GM18861 (cell line): Measurements from ENCODE around the gene ARHGEF39.
"Not testable (repeated sequence)": the region's sequence is repeated elsewhere in the genome, so short reads cannot be mapped to it uniquely, and the experiment has no call there.

ENCODE experiments used
- ATAC-seq: cut with Tn5 transposase; IDR thresholded peaks from one replicate; pipeline ENCODE4 v1.9.1; 2021; ENCODE audit not compliant: unreplicated experiment

ARHGEF39 gene

GRCh38 chr9:35653611-35654010 is 11.4 kb downstream of the ARHGEF39 start:
- ATAC-seq: no peak

GRCh38 chr9:35652829-35653209 is 12.2 kb downstream of the ARHGEF39 start:
- ATAC-seq: no peak

GRCh38 chr9:35651956-35652828 is 12.8 kb downstream of the ARHGEF39 start:
- no peak for ATAC-seq

DNA sequence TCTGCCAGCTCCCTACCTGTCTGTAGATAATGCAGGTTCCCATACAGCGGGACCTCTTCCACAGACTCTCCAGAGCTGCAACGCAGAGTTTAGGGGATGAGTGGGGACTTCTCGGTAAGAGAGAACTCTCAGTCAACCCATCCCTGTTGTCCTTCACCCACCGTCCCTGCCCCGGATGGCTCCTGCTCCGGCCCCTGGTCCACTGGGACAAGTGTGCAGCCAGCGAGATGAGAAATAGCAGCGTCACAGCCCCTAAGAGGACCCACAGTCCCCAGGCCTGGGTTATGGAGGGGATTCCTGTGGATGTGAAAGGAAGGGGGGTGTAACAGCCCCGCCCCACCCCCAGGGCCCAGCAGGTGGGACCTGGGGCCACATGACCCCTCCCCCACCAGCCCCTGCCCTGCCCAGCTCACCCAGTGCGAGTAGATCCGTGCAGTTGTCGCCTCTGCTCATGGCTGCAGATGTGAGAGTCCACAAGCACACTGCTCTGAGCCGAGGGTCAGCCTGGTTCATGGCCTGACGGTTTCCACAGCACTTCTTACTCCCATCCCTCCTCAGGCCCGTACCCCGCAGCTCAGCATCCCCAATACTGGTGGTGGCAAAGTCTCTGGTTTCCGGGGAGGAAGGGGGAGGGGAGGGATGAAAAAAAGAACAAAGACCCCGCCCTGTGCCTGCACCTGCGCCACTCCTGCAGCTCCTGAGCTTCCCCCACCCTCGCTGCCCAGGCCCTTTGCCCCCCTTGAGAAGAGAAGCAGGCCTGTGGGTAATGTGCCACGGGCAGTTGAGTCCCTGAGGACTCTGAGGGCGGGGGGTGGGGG is 14.4 kb downstream of the ARHGEF39 start, which contains the start of gene SIT1:
TSS of gene SIT1 (minus strand) at position 591 of the 818 bp plus-strand sequence. CDS start at position 513, 78 bp downstream.
- ATAC-seq: no peak

- no peak for ATAC-seq
Observed at GRCh38 chr9:35649431-35650340, 15.3 kb downstream of the ARHGEF39 start.

DNA sequence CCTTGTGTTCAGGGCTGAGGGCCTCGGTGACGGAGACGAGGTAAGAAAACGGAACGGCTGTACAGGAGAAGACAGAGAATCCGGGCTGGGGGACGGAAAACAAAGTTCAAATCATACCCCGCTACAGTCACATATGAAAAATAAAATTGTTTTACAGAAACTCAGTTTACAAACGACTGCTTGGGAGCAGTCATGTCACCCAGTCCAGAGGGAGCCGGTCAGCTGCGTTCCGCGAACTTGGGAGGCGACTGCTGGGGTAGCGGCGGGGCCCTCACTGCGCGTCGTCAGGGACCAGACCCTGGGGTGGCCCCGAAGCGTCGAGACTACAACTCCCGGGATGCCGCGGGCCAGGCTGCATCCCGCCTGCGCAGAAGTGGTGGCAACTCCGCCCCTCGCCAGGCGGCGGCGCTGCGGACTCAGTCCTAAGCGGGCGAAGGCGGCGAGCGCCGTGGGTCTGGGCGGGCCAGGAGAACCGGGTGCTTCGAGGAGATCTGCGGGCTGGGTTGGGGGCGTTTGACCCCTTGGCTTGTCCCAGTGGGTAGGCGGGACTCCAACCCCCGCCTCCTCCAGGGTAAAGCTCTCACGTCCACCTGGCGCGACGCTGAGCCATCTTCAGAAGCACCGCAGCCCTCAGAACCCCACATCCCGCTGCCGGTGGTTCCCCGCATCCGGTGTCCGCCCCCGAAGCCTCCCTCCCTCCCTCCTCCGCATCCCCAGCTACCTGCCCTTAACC is 18.3 kb downstream of the ARHGEF39 start:
- peak; percentile 84 for ATAC-seq

DNA sequence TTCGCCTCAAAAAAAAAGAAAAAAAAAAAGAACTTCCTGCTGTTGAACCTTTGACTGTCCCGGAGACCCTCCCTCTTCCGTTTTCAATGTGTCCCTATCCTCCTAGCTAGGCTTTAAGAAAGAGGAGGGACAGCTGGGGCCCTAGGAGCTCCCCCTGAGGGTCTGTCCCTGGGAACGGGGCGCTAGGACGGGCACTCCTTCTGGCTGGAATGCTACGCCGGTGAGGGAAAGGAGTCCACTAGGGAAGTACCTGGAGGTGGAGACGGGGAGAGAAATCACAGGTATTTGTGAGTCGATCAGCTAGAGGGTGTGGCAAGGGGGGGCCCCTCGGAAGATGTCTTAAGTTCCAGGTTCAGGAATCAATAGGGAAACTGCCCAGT is 18.9 kb downstream of the ARHGEF39 start:
- ATAC-seq: peak; percentile 17

- not testable (repeated sequence) for ATAC-seq
Observed at GRCh38 chr9:35645736-35646135, 19.3 kb downstream of the ARHGEF39 start.

GRCh38 chr9:35643046-35643445 is 21.9 kb downstream of the ARHGEF39 start:
- ATAC-seq: no peak

GRCh38 chr9:35641478-35641877 is 23.5 kb downstream of the ARHGEF39 start:
- not testable (repeated sequence) for ATAC-seq

GRCh38 chr9:35640431-35640830 is 24.6 kb downstream of the ARHGEF39 start:
- not testable (repeated sequence) for ATAC-seq

GRCh38 chr9:35639631-35640030 is 25.4 kb downstream of the ARHGEF39 start:
- no peak for ATAC-seq

GRCh38 chr9:35639225-35639624 is 25.8 kb downstream of the ARHGEF39 start:
- not testable (repeated sequence) for ATAC-seq

GRCh38 chr9:35638751-35639150 is 26.2 kb downstream of the ARHGEF39 start:
- ATAC-seq: not testable (repeated sequence)

DNA sequence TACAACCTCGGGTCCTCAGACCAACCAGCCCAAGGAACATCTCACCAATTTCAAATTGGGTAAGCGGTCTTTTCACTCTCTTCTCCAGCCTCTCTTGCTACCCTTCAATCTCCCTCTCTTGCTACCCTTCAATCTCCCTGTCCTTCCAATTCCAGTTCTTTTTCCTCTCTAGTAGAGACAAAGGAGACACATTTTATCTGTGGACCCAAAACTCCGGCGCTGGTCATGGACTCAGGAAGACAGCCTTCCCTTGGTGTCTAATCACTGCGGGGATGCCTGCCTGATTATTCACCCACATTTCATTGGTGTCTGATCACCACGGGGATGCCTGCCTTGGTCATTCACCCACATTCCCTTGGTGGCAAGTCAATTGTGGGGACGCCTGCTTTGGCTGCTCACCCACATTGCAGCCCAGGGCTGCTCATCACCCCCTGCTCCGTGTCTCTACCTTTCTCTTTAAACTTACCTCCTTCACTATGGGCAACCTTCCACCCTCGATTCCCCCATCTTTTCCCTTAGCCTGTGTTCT is 27.5 kb downstream of the ARHGEF39 start:
- ATAC-seq: not testable (repeated sequence)

GRCh38 chr9:35636877-35637246 is 28.1 kb downstream of the ARHGEF39 start:
- not testable (repeated sequence) for ATAC-seq

DNA sequence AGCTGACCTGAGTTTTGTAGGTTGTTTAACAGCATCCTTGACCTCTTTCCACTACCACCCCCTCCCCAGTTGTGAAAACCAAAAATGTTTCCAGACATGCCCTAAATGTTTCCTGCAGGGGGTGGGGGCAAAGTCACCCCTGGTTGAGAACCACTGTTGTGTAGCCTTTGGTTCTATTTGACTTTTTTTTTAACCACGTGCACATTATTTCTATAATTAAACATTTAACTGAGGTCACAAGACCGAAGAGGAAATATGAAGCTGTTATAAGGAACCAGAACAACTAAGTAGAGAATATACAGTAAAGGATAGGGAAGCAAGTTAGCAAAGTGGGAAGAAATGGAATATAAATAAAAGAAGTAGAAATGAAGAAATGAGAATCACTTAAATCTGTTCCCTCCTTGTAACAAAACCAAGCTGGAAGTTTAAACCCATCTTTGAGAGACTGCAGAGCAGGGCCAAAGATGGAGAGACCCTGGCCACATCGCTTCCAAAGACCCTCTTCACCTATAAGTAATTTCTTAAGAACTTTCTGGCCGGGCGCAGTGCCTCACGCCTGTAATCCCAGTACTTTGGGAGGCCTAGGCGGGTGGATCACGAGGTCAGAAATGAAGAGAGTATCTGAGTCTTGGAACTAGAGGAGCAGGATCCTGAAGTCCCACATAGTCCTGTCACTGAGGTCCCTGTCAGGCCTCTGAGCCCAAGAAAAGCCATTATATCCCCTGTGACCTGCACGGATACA is 28.7 kb downstream of the ARHGEF39 start:
- ATAC-seq: no peak

GRCh38 chr9:35635730-35636129 is 29.3 kb downstream of the ARHGEF39 start:
- no peak for ATAC-seq

GRCh38 chr9:35629597-35629996 is 35.4 kb downstream of the ARHGEF39 start:
- no peak for ATAC-seq
